ENCODE results near the gene ZSCAN20. TPM values are rescaled to one million over a fixed set of nuclear protein-coding genes. Genes with fewer than 3 reads are reported as not detected.

ZSCAN20 gene
- total and polyA plus RNA-seq, 9 of the 15 experiments (the other 6 are each of a cell fraction or from before 2014, with no cell fraction given): 0.36 to 3.3 (median 2.0) TPM

- intact Hi-C loops (cut with micrococcal nuclease): no loop called here
- Histone ChIP-seq H3K36me3 (ENCODE audit: control insufficient read depth, insufficient read depth, low read length) (no peaks in the 10 kb centered on the region), H3K4me1 (replicated peaks in 1 of 2; ENCODE audit: control insufficient read depth in 2 of 2, insufficient read depth in 2 of 2, low read length in 2 of 2) (peaks cover 6 to 10% of the 10 kb centered on the region in 2 experiments), H3K79me2 (ENCODE audit: control insufficient read depth, insufficient read depth, low read length) (no peaks in the 10 kb centered on the region), H2AFZ (ENCODE audit: low read depth, low read length) (no peak overlapping the region), H3K9ac (ENCODE audit: insufficient read depth in 1 of 2, low read depth in 2 of 2, low read length in 2 of 2) (no peak overlapping the region), H4K20me1 (replicated peaks; ENCODE audit: control insufficient read depth, insufficient read depth, low read length) (peaks cover 12% of the 10 kb centered on the region), H3K27me3 (ENCODE audit: control insufficient read depth in 2 of 2, insufficient read depth in 2 of 2, low read length in 2 of 2) (peaks cover 20% of the 10 kb centered on the region in 2 experiments), H3K9me3 (replicated peaks; ENCODE audit: control insufficient read depth, insufficient read depth, low read depth, low read length) (no peaks in the 10 kb centered on the region), H3K27ac (ENCODE audit: extremely low read depth, low read depth, low read length) (no peak overlapping the region), H3K9me1 (ENCODE audit: control insufficient read depth, insufficient read depth, low read length) (no peaks in the 10 kb centered on the region), H3K4me2 (ENCODE audit: insufficient read depth, low read length) (no peak overlapping the region), H3K4me3 (no peak overlapping the region)
- FAIRE-seq: no peak
- in situ Hi-C loops (cut with MboI): no loop called here
- no TSS peak for BruUV-seq (replicated peaks)
- DNase-seq (ENCODE audit: extremely low read depth in 1 of 4, low spot score in 3 of 4): no peak
- no peak for ATAC-seq
- 15% methylated on average over 2 of the region's 2 CpGs for WGBS (ENCODE audit: insufficient coverage, low coverage, missing lambda C conversion rate)
- ChIA-PET POLR2A (interaction anchor here (0.8 kb wide), 1 partner anchor 41 kb away, joined by 3 read pairs; no protein-coding TSS in a partner anchor), CTCF (ENCODE audit: low intra/inter-chr PET ratio) (no interaction called here)
- no peak for TF ChIP-seq ZNF263 (CRISPR knock-in tag; IDR thresholded peaks at IDR 0.05; ENCODE audit: borderline replicate concordance)
- no peak for TF ChIP-seq NCOA4 (IDR thresholded peaks at IDR 0.05; ENCODE audit: partially characterized antibody)
- TF ChIP-seq C11orf30 (IDR thresholded peaks at IDR 0.05; ENCODE audit: low read depth): no peak
- TF ChIP-seq FOXA1 (IDR thresholded peaks at IDR 0.05; ENCODE audit: borderline replicate concordance): no peak
- TF ChIP-seq ZKSCAN1 (IDR thresholded peaks at IDR 0.05; ENCODE audit: low read depth, low read length): no peak
- TF ChIP-seq RBFOX2 (IDR thresholded peaks at IDR 0.05; ENCODE audit: low read depth, low read length): no peak
- no peak for TF ChIP-seq ETV6 (IDR thresholded peaks at IDR 0.05; ENCODE audit: borderline replicate concordance in 1 of 2, low read depth in 2 of 2, low read length in 1 of 2)
- TF ChIP-seq ETV6 (CRISPR knock-in tag; IDR thresholded peaks at IDR 0.05; ENCODE audit: borderline replicate concordance): no peak
- no peak for TF ChIP-seq HOMEZ (CRISPR knock-in tag; IDR thresholded peaks at IDR 0.05)
Measured at GRCh38 chr1:33428661-33429060, 43.8 kb upstream of the ZSCAN20 start.

Data from K562 (cell line).